Measurements from ENCODE around the gene NUDCD3.

DNA sequence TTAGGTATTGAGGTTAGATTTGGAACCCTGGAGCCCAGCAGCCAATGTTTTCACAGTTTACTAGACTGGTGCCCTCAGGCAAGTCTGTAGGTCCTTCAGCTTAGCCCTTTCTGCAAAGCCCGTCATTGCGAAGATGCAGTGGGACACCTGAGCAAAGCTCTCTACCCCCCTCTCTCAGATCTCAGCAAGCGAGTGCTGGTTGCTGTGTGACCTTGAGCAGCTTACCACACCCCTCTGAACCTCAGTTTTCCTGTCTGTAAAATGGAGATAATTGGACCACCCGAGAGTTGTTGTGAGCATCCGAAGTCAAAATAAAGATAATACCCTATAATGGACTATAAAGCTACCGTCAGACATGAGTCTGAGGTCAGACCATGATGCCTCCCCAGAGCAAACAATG lies 47.0 kb upstream of the NUDCD3 start:
- TF ChIP-seq, protein P1, sequence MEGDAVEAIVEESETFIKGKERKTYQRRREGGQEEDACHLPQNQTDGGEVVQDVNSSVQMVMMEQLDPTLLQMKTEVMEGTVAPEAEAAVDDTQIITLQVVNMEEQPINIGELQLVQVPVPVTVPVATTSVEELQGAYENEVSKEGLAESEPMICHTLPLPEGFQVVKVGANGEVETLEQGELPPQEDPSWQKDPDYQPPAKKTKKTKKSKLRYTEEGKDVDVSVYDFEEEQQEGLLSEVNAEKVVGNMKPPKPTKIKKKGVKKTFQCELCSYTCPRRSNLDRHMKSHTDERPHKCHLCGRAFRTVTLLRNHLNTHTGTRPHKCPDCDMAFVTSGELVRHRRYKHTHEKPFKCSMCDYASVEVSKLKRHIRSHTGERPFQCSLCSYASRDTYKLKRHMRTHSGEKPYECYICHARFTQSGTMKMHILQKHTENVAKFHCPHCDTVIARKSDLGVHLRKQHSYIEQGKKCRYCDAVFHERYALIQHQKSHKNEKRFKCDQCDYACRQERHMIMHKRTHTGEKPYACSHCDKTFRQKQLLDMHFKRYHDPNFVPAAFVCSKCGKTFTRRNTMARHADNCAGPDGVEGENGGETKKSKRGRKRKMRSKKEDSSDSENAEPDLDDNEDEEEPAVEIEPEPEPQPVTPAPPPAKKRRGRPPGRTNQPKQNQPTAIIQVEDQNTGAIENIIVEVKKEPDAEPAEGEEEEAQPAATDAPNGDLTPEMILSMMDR (IDR thresholded peaks at IDR 0.05; ENCODE audit: insufficient read depth, low read length, poor library complexity, severe bottlenecking): no peak
- no peak for TF ChIP-seq EZH2phosphoT487 (conservative IDR thresholded peaks at IDR 0.05; ENCODE audit: low read length)

Data from SU-DHL-6 (cell line).